ENCODE data around the gene GK2.

GK2 gene

DNA sequence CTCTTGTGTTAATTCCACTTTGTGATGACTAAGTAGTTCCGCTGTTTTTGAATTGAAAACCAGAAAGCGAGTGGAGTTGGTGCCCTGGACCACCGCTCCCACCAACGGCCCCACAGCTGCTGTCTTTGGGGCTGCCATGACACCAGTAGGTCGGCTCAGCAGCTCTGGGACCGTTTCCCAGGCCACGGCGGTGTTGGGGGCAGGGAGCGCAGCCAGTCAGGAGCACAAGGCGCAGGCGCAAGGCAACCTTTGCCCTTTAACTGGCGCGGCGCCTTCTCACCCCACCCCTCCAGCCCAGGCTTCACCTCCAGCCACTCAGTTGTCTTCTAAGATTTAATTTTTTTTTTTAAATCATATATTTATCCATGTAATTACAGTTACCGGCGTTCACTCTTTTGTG, at the start of gene GK2:
Gene GK2, minus strand, starts transcription at position 166 of the 400 bp plus-strand sequence. Its CDS starts 28 bp downstream, at position 138.
- DNase-seq, result no peak

- DNase-seq, result no peak
Observed at GRCh38 chr4:79455216-79455615, 47.2 kb upstream of the GK2 start.

DNA sequence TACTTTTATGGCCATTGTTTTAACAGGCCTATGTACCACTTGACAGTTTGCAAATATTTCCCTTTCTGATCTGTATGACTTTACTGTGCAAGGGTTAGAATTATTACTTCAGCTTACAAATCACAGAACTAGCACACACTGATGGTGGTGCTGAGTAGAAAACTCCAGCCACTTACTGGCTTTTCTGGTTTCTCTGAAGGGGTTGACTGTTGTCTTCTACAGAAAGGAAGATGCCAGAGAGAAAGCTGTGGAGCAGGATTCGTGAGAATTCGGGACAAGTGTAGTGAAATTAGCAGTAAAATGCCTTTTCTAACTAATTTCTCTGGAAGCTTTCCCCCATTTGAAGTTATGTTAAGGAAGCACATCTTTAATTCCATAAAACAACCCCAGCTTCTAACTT, 46.6 kb upstream of the GK2 start:
- no peak for DNase-seq

DNA sequence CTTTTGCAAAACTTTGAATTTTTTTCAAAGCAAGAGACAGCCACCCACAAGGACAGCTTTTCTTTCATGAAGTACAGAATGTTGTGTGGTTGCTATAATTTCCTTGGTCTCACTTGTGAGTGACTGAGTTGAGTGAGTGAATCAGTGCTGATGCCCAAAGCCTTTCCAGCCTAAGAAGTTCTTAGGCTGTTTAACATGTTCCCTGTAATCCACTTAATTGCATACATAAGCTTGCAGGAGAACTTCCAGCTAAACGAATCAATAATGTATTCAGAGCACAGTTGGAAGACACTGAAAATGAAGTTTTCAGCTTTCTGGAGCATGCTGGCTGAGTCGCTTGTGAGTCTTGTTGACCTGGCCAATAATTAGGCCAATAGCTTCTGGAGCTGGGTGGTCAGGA, 42.0 kb upstream of the GK2 start:
- DNase-seq, result no peak

DNA sequence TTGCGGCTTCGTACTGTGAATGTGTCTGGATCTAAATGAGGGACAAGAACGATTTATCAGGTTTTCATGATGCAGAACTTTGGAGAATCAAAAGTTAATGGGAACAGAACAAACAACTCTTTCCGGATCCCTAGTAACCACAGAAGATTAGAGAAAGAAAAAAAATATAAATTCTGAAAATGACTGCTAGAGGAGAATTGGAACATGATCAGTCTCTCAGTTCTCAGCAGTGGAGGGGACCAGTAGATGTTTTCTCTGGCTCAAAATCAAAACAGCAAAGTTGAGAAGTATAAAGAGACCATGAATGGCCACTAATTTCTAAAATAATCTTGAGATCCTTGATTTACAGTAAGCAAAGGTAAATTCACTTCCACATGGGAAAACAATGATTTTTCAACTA, 38.1 kb upstream of the GK2 start:
- no peak for DNase-seq

GRCh38 chr4:79445371-79445781, 37.3 kb upstream of the GK2 start:
- DNase-seq, result no peak

GRCh38 chr4:79442422-79442821, 34.4 kb upstream of the GK2 start:
- no peak for DNase-seq

DNA sequence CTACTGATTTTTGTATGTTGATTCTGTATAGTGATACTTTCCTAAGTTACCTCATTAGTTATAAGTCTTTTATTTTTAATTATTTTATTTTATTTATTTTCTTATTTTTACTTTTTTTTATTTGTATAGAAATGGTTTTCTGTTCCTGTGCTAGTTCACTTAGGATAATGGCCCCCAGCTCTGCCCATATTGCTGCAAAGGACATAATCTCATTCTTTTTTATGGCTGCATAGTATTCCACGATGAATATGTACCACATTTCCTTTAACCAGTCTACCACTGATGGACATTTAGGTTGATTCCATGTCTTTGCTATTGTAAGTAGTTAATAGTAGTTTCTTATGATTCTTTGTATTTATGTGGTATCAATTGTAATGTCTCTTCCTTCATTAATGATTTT, 31.5 kb upstream of the GK2 start:
- DNase-seq, result no peak

DNA sequence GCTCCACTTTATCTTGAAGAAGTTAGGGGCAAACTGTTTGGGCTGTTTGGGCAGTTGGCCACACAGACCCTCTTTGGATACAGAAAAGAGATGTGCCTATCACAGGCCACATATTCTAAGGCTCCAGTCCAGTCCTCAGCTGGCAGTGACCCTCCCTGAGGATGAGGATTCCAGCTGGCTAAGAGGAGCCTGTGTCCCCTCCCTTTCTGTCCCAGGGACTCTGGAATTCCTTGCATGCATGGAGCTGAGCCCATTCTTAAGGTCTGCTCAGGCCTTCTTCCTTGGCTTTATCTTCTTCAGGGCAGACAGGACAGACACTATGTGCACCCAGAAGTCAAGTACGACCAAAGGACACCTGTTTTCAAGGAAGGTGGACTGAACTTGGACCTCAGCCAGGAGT, 23.8 kb upstream of the GK2 start:
- DNase-seq, result no peak

DNA sequence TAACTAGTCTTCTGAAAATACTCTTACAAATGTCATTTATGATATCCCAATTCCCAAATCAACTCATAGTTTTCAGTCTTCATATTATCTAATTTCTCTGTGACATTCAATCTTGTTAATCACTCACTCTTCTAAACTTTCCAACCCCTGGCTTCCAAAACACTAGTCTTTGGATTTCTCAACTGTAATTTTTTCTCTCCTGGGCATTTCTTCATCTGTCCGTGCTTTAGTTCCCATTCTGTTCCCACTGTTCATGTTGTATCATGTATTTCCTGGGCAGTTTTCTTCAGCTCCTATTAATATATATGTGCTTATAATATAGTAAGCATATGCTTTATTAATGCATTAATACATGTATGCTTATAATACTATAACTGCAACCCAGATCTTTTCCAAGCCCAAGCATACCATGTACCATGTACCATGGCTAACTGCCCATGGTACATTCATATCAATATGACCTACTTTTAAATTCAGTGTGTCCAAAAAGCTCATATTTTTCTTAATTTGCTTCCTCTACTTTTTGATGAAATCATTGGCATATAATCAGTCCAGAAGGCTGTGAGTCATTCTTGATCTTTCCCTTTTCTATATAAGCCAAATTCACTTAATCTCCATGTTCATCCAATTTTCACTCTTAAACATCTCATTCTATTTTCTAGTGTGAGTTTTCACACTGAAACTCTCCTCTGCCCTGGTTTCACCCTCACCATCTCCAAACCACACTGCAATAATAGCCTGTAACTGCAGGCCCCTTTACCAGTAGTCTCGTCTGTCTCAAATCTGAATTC, 21.3 kb upstream of the GK2 start:
- DNase-seq, result no peak

DNA sequence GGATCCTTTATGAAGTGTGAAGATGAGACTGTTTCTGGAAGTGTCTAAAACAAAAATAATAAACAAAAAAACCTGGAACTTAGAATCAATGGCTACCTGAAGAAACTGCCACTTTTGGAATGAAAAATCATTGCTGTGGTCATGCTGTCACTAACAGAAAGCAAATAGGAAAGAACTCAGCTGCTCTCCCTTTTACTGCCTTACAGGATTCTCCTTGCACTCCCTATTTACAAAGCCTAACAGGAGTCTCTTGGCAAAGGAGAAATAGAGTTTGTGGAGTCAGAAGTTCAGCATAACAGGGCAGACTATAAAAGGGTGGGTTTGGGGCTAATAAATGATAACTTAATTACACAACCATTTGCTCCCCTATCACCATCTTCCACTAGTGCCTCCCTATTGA, 19.0 kb upstream of the GK2 start:
- DNase-seq, result no peak

GRCh38 chr4:79425586-79425985, 17.6 kb upstream of the GK2 start:
- DNase-seq, result no peak

- no peak for DNase-seq
Observed at GRCh38 chr4:79421483-79421882, 13.5 kb upstream of the GK2 start.

GRCh38 chr4:79413886-79414285, 5.9 kb upstream of the GK2 start:
- DNase-seq, result no peak

DNA sequence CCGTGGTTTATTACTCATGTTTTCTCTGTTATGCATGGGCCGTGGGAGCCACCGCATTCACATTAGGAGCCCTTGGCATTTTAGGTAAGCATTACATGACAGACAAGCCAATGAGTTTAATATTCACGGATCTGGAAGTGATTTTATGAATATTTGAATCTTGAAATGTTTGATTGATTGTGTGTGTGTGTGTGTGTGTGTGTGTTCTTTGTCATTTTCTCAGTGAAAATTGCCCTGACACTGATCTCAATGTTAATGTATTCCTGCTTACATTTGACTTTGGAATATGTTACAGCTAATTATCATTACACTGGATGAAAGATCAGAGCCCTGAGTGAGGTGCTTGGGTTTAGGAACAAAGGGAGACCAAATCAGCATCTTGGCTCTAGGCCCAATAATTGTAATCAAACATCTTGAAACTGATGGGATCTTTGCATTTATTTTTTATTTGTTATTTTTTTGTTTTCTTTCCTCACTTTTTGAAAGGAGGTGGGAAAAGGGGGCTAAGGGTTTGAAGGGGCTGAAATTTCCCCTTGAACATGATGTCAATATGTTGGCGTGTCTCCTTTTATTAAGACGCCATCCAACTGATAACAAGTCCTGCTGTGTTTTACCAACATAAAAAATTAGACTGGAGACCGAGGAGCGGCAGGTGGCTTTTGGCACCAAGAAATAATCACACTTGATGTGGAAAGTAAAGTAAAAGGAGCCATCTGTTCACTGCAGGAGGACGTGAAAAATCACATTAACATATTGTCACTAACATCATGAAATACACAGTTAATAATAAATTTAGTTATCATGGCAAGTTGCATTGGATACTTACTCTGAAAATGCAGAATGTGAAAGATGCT, 5.2 kb upstream of the GK2 start:
- DNase-seq, result no peak

- DNase-seq, result no peak
Observed at GRCh38 chr4:79404666-79405065, 3.4 kb downstream of the GK2 start.

DNA sequence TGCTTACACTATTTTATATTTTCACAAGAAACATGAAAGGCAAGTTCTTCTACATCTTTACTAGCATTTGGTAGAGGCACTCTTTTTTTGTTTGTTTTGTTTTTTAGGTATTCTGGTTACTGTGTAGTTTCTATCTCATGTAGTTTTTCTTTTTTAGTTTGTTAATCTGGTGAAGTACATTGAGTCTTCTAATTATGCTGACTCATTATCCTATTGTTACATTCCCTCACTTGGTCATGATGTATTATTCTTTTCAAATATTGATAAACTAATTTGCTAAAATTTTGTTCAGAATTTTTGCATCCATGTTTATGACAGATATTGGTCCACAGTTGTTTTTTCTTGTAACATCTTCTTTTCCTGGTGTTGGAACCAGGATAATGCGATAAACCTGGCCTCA, 4.7 kb downstream of the GK2 start:
- DNase-seq, result no peak

DNA sequence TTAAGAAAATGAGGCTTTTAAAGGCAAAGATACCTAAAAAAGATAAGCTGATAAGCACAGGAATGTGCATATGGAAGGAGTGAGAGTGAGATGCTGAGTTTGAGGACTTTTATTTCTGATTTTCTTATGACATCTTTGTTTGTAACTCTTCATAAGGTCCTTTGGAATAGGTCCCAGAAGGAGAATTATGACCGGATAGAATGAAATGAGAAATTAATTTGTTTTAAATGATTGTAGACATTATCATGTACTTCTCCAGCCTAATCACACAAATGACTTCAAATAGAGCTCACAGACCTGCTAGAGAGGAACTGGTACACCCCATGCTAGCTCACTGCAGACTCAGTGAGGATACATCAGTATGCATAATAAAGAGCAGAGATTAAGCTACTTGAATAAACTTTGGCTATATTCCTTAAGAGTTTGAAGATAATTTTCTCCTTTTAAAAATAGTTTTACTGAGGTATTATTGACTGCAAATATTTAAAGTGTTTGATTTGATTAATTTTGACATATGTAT, 5.6 kb downstream of the GK2 start:
- DNase-seq, result no peak

DNA sequence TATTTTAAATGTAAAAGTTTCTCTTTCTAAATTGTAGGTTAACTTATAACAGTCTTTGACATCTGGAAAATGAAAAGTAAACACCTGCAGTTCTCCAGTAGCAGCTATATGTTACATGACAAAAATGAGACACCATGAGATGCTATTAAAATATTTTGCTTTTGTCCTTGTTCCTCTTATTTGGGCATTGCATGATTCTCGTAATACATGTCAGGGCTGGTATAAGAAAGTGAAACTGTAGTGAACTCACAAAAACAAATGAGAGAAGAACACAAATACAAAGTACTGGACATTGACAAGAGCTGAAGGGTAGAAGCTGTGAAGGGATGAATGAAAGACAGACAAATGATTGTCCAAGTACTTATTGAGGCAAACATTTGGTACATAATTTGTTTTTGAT, 9.0 kb downstream of the GK2 start:
- DNase-seq, result no peak

DNA sequence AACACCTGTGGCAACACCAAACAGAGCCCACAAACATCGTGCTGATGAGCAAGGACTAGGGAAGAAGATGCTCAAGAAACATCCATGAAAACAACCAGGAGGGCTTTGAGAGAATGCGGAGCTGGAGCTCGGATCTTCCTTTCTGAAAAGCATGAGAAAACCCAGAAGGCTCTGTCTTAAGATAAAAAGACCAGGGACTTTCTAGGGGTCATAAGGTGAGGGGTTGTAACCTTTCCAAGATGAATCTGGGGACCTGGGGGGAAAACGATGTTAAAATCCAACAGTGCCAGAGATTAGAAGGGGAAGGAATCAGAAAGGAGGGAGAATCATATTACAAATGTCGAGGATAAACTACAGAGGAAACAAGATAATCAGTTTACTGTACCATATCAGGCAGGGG, 10.1 kb downstream of the GK2 start:
- DNase-seq, result no peak

DNA sequence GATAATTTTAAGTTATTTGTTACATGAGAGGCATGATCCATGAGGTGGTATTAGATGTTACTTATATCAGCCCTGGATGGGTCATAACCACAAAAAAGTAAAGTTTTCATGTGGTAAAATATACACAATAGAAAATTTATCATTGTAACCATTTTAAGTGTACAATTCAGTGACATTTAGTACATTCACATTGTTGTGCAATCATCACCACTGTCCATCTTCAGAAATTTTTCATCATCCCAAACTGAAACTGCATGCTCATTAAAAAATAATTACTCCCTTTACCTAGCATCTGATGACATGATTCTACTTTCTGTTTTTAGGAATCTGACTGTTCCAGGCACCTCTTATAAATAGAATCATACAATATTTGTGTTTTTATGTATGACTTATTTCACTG, 11.2 kb downstream of the GK2 start:
- DNase-seq, result no peak

GRCh38 chr4:79395841-79396240, 12.2 kb downstream of the GK2 start:
- no peak for DNase-seq

DNA sequence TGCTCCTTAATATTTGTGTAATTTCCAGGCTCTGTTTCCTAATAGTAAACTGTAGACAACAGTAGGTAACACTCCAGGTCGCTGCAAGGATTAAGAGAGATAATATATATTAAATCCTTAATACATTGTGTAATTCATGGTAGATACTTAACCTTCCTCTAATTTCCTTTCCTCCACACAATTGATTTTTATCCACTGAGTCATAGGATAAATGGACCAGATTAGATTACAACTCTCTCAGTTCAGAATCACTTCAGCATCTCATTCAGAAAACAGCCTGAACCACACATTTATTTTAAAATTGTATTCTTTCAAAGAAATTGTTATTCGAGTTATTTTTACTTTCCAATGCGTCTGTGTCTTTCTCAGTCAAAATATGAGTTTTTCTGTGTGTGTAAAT, 17.1 kb downstream of the GK2 start:
- no peak for DNase-seq

DNA sequence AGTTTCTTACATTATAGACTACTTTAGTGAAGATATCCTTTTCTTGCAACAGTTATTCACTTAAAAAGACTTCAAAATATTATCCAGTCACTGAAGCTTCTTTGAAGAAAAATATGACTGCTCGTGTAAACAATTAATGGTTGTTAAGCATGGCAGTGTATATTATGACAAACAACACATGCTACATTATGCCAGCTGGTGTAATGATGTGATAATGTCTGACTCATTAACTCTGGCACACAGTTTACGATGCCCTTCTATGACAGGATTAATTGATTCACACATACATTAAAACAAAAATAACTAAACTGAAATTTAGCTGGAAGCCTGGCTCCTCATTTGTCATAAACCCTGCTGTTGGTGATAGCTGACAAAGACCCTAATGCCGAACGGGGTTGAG, 22.4 kb downstream of the GK2 start:
- no peak for DNase-seq

Measured in stimulated activated CD4-positive, alpha-beta T cell treated with anti-CD3 and anti-CD28 coated beads, Interleukin-4, amount 100 ng/mL, for 24 hours (primary cell).